Omental fat pad (tissue), 4 donors: ENCODE data around the gene FXYD2. TPM values are rescaled to one million over a fixed set of nuclear protein-coding genes. Genes with fewer than 3 reads are reported as not detected.

Source experiments
- ATAC-seq: fragments of 150-250 bp; one replicate; pipeline ENCODE4 v1.9.1; 2016; ENCODE audit warnings: mild to moderate bottlenecking, moderate library complexity; ENCODE audit not compliant: low FRiP score
- DNase-seq: peaks from one replicate; pipeline ENCODE4 v3.0.0-alpha.2; 2019; ENCODE audit warnings: low spot score
- total RNA-seq, 4 donors: library from RNA; depleted of rRNA; stranded (reverse); fragments of >200 nt; gene quantifications; one replicate each; pipeline ENCODE4 v1.1.0, GENCODE V29; 2016
- TF ChIP-seq, protein P1 (sequence below), 3 donors: fragments of 450-650 bp; IDR thresholded peaks; one replicate each; pipeline ENCODE4 v1.5.1; 2016 to 2017; ENCODE audit warnings: antibody characterized with exemption in 3 of 3, mild to moderate bottlenecking in 3 of 3, moderate library complexity in 2 of 3

Gene FXYD2
- total RNA-seq, 4 donors from 2014 or later: 1.1 to 4.3 (median 2.0) TPM

DNA sequence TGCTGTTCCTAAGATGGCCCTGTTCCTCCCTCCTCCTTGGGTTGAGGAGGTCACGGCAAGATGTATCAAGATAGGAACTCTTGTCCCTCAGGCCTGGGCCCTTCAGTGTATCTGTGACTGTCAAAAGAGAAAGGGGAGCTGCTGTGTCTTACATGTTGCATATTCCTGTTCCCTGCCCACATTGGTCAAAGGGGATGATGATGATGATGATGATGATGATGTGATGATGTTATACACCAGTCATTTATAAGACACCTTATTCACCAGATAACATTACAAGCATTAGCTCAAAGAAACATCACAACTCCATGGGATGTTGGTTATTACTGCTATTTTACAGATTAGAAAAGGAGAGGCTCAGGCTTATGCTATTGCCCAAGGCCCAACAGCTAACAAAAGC is 38.2 kb upstream of the FXYD2 start:
- TF ChIP-seq, protein P1, sequence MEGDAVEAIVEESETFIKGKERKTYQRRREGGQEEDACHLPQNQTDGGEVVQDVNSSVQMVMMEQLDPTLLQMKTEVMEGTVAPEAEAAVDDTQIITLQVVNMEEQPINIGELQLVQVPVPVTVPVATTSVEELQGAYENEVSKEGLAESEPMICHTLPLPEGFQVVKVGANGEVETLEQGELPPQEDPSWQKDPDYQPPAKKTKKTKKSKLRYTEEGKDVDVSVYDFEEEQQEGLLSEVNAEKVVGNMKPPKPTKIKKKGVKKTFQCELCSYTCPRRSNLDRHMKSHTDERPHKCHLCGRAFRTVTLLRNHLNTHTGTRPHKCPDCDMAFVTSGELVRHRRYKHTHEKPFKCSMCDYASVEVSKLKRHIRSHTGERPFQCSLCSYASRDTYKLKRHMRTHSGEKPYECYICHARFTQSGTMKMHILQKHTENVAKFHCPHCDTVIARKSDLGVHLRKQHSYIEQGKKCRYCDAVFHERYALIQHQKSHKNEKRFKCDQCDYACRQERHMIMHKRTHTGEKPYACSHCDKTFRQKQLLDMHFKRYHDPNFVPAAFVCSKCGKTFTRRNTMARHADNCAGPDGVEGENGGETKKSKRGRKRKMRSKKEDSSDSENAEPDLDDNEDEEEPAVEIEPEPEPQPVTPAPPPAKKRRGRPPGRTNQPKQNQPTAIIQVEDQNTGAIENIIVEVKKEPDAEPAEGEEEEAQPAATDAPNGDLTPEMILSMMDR (IDR thresholded peaks at IDR 0.05): no peak
- DNase-seq (no peak), ATAC-seq (no peak)

DNA sequence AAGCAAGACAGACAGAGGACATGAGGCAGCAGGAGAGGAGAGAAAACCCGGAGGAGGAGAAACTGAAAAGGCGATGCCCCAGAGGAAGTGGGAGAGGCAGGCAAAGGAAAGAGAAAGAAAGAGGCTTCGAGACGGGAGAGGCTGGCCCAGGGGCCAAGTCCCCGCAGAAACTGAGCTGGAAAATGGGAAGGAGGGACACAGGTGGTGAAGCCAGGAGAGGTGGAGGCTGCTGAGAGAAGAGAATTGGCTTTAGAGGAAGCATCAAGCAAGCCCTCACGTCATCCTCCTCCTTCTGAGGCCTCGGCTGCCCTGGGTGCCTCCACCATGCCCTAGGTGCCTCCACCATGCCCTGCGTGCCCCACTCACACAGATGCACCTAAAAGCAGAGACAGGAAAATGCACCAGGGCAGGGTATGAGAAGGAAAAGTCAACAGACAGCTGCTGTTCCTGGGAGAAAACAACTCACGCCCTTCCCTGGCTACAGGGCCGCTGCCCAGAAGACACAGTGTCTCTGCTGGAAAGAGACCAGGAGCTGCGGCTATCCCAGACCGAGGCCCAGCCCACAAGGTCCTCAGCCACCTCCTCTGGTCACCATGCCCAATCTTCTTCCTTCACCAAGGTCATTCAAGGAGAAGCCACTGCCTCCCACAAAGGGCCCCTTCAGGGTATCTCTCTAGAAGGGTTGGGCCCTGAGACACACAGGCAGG is 37.6 kb upstream of the FXYD2 start:
- TF ChIP-seq, protein P1 (IDR thresholded peaks at IDR 0.05): no peak
- DNase-seq (no peak), ATAC-seq (no peak)

DNA sequence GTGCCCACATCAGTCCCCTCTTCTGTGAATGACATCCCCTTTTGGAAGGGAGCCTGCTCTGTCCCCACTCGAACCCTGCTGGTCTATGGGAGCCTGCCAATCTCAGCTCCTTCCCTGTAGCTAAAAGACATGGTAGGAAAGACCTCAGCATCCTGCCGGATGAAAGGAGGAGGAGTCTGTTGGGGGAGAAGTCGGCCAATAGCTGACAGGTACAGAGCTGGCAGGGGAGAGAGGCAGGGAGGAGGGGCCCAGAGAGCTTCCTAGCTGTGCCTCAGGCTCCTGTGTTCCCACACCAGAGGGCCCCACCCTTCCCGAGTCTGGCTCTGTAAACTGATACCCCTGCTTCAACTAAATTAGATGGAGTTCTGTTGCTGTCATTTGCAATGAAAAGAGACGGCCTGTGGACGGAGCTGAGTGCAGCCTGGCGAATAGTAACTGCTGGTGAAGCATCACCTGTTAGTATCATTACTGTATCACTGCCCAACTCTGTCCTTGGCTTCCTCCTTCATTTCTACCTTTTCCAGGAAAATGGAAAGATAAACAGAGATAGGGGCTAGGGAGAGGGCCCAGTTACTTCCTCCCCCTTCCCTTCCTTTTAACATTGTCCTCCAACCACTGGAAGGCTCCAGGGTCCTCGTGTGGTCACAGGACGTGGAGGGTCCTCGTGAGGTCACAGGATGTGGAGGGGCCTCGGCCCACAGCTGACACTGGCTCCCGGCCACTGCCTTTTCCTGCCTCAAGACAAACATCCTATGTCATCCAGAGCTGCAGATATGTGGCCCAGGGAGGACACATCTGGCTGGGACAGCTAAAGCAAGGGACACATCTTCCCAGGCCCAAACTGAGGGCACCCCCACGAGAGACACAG is 36.8 kb upstream of the FXYD2 start:
- no peak for DNase-seq
- ATAC-seq: no peak
- TF ChIP-seq, protein P1 (IDR thresholded peaks at IDR 0.05): no peak

DNA sequence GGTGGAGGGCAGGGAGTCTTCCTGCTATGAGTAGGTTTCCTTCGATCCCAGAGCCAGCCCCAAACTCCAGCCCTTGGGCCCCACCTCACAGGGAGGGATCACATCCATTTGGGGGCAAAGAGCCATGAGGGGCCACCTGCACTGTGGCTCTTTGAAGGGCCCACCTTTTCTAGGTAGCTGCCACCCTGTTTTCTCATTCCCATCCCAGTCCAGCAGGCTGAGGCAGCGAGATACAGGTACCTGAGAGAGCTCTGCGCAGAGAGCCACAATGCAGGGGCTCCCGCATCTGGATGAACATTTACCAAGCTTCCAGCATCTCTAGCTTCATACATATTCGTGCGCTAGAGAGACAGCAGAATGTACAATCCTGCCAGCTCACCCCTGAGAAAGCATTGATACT is 35.6 kb upstream of the FXYD2 start:
- ATAC-seq (no peak), DNase-seq (no peak)
- TF ChIP-seq, protein P1 (IDR thresholded peaks at IDR 0.05): no peak

DNA sequence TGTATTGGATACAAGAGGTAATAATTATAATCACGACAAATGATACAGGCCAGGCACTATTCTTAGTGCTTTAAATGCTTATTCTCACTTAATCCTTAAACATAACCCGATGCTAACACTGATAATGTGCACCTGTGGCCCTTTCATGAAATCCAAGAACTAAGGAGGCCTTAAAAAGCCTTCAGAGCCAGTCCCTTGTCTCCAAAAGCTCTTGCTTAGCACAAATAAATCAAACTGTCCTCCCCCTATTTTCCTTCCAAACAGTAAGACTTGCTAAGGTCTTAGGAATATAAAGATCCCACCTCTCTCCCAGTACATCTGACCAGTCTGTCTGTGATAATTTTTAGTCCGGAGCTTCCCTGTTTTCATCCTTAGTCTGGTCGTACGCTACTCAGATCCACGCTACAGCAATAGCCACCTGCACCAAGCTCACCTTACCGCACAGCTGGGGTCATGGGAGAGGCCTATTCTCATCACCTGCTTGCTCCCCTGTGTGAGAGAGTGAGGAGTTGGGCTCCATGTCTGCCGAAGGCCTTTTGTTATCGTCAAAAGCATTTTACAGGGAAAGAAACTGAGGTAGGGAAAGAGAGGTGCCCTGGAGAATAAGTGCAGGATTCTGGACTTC is 35.1 kb upstream of the FXYD2 start:
- TF ChIP-seq, protein P1 (IDR thresholded peaks at IDR 0.05): no peak
- ATAC-seq (no peak), DNase-seq (no peak)

DNA sequence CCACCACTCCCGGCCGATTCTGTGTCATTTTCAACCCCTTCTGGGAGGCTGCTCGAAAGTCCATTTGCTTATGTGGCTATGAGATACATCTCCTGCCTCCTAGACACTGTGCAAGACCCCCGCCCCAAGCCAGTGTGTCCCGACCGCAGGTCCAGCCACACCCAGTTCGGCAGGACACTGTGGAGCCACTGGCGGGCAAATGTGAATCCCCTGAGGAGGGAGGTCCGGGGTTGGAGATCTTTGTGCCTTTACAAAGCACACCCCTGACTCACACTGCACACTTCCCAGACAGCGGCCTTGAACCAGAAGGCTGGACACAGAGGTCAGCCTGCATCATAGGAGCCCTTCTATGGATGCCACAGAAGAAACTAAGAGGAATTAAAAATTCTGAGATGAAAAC is 34.5 kb upstream of the FXYD2 start:
- TF ChIP-seq, protein P1 (IDR thresholded peaks at IDR 0.05): no peak
- ATAC-seq (no peak), DNase-seq (no peak)
